K562 (cell line): ENCODE measurements around the gene CD55. TPM values are rescaled to one million over a fixed set of nuclear protein-coding genes. Genes with fewer than 3 reads are reported as not detected.

ENCODE experiments used
- BMI1 ChIP-seq: fragments of 150-350 bp; IDR thresholded peaks from 2 replicates; pipeline ENCODE4 v1.6.1; 2014; ENCODE audit warnings: low read length
- BRD4 ChIP-seq: fragments of 200-600 bp; sonication (generic); IDR thresholded peaks from 2 replicates; pipeline ENCODE4 v1.6.1; 2017; ENCODE audit warnings: inconsistent platforms
- ESRRA ChIP-seq: fragments of 450-650 bp; IDR thresholded peaks from 2 replicates; pipeline ENCODE4 v1.6.1; 2014; ENCODE audit warnings: low read depth, mild to moderate bottlenecking, moderate library complexity, borderline replicate concordance
- ETV1 ChIP-seq: fragments of 450-650 bp; conservative IDR thresholded peaks from 2 replicates; pipeline ENCODE4 v1.6.1; 2016; ENCODE audit warnings: missing genetic modification characterization, control low read depth, low read depth, missing compliant biosample characterization
- FOXK2 ChIP-seq, 2 experiments: fragments of 450-650 bp; IDR thresholded peaks in 1 of 2; conservative IDR thresholded peaks in 1 of 2; 2 replicates each; pipeline ENCODE4 v1.6.1; 2016; ENCODE audit warnings: low read depth in 2 of 2, mild to moderate bottlenecking in 1 of 2
- HLTF ChIP-seq: fragments of 450-650 bp; IDR thresholded peaks from 2 replicates; pipeline ENCODE4 v1.6.1; 2016
- LCOR ChIP-seq: sonication (generic); formaldehyde crosslinking; IDR thresholded peaks from 2 replicates; pipeline ENCODE4 v1.8.0; 2022; ENCODE audit warnings: mild to moderate bottlenecking, missing genetic modification reagents
- MAFF ChIP-seq: IDR thresholded peaks from 2 replicates; pipeline ENCODE4 v1.6.1; 2012; ENCODE audit warnings: low read length, improper control_type of control experiment
- NCOA2 ChIP-seq, 2 experiments: fragments of 450-650 bp; IDR thresholded peaks; 2 replicates each; pipeline ENCODE4 v1.6.1; 2018; ENCODE audit warnings: mild to moderate bottlenecking in 2 of 2, moderate library complexity in 1 of 2; ENCODE audit not compliant: partially characterized antibody in 2 of 2
- NR1H2 ChIP-seq: sonication (generic); formaldehyde crosslinking; IDR thresholded peaks from 2 replicates; pipeline ENCODE4 v1.4.0; 2020; ENCODE audit warnings: mild to moderate bottlenecking, missing genetic modification reagents
- POLR2AphosphoS2 ChIP-seq: IDR thresholded peaks from 2 replicates; pipeline ENCODE4 v1.6.1; 2012; ENCODE audit warnings: low read length, improper control_type of control experiment
- PRDM10 ChIP-seq: fragments of 450-650 bp; IDR thresholded peaks from 2 replicates; pipeline ENCODE4 v1.6.1; 2018; ENCODE audit not compliant: partially characterized antibody
- RBBP5 ChIP-seq: fragments of 200-600 bp; sonication (generic); IDR thresholded peaks from 2 replicates; pipeline ENCODE4 v1.6.1; 2012; ENCODE audit warnings: borderline replicate concordance, mild to moderate bottlenecking, low read length, control low read depth, inconsistent platforms; ENCODE audit not compliant: insufficient read depth, poor library complexity, severe bottlenecking
- SMAD2 ChIP-seq: fragments of 150-350 bp; IDR thresholded peaks from 2 replicates; pipeline ENCODE4 v1.6.1; 2014; ENCODE audit warnings: low read depth, mild to moderate bottlenecking, low read length
- STAT5A ChIP-seq: IDR thresholded peaks from 2 replicates; pipeline ENCODE4 v1.6.1; 2012; ENCODE audit warnings: low read length, inconsistent platforms, borderline replicate concordance
- ZNF282 ChIP-seq: sonication (generic); formaldehyde crosslinking; IDR thresholded peaks from 2 replicates; pipeline ENCODE4 v1.8.1; 2023; ENCODE audit warnings: missing genetic modification reagents
- ZNF311 ChIP-seq: fragments of 250-450 bp; sonication (Bioruptor Pico); IDR thresholded peaks from 2 replicates; pipeline ENCODE4 v1.4.0; 2020; ENCODE audit warnings: mild to moderate bottlenecking, moderate library complexity
- ZNF444 ChIP-seq: fragments of 250-450 bp; sonication (Bioruptor Pico); IDR thresholded peaks from 2 replicates; pipeline ENCODE4 v1.4.0; 2020; ENCODE audit warnings: mild to moderate bottlenecking, moderate library complexity
- ZNF507 ChIP-seq: conservative IDR thresholded peaks from 2 replicates; pipeline ENCODE4 v1.6.1; 2017; ENCODE audit warnings: missing genetic modification characterization, missing compliant biosample characterization
- polyA plus RNA-seq, 8 experiments: library from polyadenylated mRNA; depleted of rRNA in 4 of 8; stranded (reverse) in 5 of 8; unstranded in 3 of 8; fragments of >200 nt; fragmentation: Nextera tagmentation in 2 of 8; fragmentation: Illumina TruSeq in 1 of 8; extraction: Ambion mirVana in 2 of 8; extraction: Trizol in 1 of 8; gene quantifications; 2 replicates each; pipeline versions ENCODE4 v1.2.1 to v1.2.3, GENCODE V29; 2011 to 2014; ENCODE audit warnings: inconsistent platforms in 1 of 8, missing spikeins in 1 of 8
- total RNA-seq, 7 experiments: library from RNA; depleted of rRNA in 6 of 7; stranded (reverse); fragments of >200 nt in 6 of 7; fragmentation: Illumina TruSeq in 2 of 7; extraction: Trizol in 2 of 7; gene quantifications; 2 replicates each; pipeline versions ENCODE4 v1.2.1 to v1.2.3, GENCODE V29; 2011 to 2021; ENCODE audit warnings: low replicate concordance in 1 of 7
- TF ChIP-seq, protein P1 (sequence below), 2 experiments: fragments of 250-450 bp in 1 of 2; fragments of 450-650 bp in 1 of 2; sonication (Bioruptor Pico) in 1 of 2; IDR thresholded peaks; 2 replicates each; pipeline versions ENCODE4 v1.6.1 to v1.8.0; 2016 to 2021; ENCODE audit warnings: mild to moderate bottlenecking in 2 of 2, moderate library complexity in 2 of 2, missing compliant biosample characterization in 1 of 2, missing genetic modification characterization in 1 of 2
- TF ChIP-seq, protein P2 (sequence below): fragments of 450-650 bp; conservative IDR thresholded peaks from 2 replicates; pipeline ENCODE4 v1.6.1; 2016; ENCODE audit warnings: missing genetic modification characterization, low read depth, mild to moderate bottlenecking, control low read depth, missing compliant biosample characterization

Gene CD55
- total and polyA plus RNA-seq, 9 of the 15 experiments (the other 6 are each of a cell fraction or from before 2014, with no cell fraction given), result 17.7 to 150 (median 97.0) TPM

DNA sequence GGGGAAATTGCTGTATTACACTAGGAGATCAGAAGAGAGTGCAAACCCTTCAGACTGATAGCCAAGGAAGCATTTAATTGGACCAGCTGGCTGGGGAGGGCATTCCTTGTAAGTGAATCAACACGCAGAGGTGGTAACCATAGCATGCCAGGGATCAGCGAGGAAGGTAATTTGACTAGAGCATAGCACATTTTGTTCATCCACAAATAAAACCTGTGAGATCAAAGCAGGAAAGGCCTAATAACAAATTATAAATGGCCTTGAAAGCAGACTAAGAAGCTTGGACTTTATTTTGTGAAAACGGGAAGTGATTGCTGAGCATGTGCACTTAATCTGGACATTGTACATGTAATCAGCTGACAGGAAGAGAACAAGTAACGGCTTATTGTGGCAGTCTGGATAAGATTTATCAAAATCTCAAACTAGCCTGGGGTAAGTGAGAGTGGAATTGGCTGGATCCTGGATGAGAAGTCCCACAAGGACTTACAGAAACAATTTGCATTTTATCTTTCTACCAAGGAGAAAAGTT, 11.7 kb upstream of the CD55 start (continued):
- TF ChIP-seq ESRRA, result no peak
- TF ChIP-seq FOXK2 (conservative IDR thresholded peaks at IDR 0.05 in 1 of 2, IDR thresholded peaks at IDR 0.05 in 1 of 2; ENCODE audit: low read depth in 2 of 2), result peak in 1 of 2 experiments; percentile 33; a peak in 2 of 4 replicates
- TF ChIP-seq, protein P1, sequence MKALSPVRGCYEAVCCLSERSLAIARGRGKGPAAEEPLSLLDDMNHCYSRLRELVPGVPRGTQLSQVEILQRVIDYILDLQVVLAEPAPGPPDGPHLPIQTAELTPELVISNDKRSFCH (CRISPR knock-in tag; IDR thresholded peaks at IDR 0.05), result no peak
- TF ChIP-seq, protein P1 (tag; IDR thresholded peaks at IDR 0.05), result peak; percentile 66; the same call in 1 of the 2 replicates
- 0 out of 2 replicates have a peak, but pooled peaks have one; percentile 14 for TF ChIP-seq ZNF444
- no peak for TF ChIP-seq MAFF
- peak; percentile 23 for TF ChIP-seq PRDM10
- TF ChIP-seq BRD4, result peak; percentile 29; the same call in 1 of the 2 replicates
- TF ChIP-seq HLTF, result no peak
- TF ChIP-seq NCOA2 (IDR thresholded peaks at IDR 0.05; ENCODE audit: partially characterized antibody in 2 of 2), result no peak
- TF ChIP-seq, protein P2, sequence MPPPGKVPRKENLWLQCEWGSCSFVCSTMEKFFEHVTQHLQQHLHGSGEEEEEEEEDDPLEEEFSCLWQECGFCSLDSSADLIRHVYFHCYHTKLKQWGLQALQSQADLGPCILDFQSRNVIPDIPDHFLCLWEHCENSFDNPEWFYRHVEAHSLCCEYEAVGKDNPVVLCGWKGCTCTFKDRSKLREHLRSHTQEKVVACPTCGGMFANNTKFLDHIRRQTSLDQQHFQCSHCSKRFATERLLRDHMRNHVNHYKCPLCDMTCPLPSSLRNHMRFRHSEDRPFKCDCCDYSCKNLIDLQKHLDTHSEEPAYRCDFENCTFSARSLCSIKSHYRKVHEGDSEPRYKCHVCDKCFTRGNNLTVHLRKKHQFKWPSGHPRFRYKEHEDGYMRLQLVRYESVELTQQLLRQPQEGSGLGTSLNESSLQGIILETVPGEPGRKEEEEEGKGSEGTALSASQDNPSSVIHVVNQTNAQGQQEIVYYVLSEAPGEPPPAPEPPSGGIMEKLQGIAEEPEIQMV, result no peak
- TF ChIP-seq SMAD2, result no peak
- TF ChIP-seq ETV1 (tag), result peak; percentile 70
- TF ChIP-seq ZNF507 (tag), result peak; percentile 100
- no peak for TF ChIP-seq NR1H2 (CRISPR knock-in tag)
- TF ChIP-seq ZNF311 (CRISPR knock-in tag), result no peak; the same call in 1 of the 2 replicates
- no peak for TF ChIP-seq POLR2AphosphoS2
- TF ChIP-seq ZNF282 (CRISPR knock-in tag), result no peak
- no peak for TF ChIP-seq RBBP5
- no peak for TF ChIP-seq BMI1
- peak; percentile 62; the same call in 1 of the 2 replicates for TF ChIP-seq LCOR (CRISPR knock-in tag)
- peak; percentile 56; the same call in 1 of the 2 replicates for TF ChIP-seq STAT5A
